Fibroblast of skin of right quadriceps (primary cell): ENCODE data around the gene MED4.

Experiments used
- DNase-seq: peaks from one replicate; pipeline ENCODE4 v3.0.0-alpha.2; 2013

MED4 gene

DNA sequence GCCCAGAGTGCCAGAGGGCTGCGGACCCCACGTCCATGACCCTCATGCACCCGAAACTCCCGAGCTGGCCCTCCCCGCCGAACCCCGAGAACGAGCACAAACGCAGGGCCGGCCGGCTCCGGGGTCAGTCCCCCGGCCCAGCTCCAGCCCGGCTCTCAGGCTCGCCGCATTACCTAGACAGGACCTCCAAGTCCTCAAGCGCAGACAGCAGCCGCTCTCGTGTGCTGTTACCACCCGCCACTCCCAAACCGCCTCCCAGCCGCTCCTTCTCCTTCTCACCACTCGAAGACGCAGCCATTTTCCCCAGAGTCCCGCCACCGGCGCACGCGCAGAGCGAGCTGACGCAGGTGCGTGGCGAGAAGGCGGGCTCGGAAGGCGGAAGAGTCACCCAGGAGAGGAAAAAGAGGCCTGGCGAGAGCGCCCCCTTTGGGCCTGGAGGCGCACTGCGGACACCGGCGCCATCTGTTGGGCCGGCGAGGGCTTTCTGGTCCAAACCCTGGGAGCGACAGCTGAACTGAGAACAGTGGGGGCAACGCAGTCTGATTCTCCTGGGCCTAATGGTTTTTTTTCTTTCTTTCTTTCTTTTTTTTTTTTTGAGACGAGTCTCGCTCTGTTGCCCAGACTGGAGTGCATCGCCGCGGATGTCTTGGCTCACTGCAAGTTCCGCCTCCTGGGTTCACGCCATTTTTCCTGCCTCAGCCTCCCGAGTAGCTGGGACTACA lies at the start of gene MED4:
MED4 (minus strand) TSS at position 324 of the 722 bp plus-strand sequence; CDS start at position 298, 26 bp downstream.
- DNase-seq: peak; percentile 93

- DNase-seq: peak; percentile 41
Observed at GRCh38 chr13:48144413-48145035, 49.6 kb upstream of the MED4 start.

- DNase-seq: no peak
Observed at GRCh38 chr13:48142436-48142835, 47.5 kb upstream of the MED4 start.

- DNase-seq: no peak
Observed at GRCh38 chr13:48138270-48138669, 43.4 kb upstream of the MED4 start.

GRCh38 chr13:48132961-48133360 lies 38.1 kb upstream of the MED4 start:
- no peak for DNase-seq

DNA sequence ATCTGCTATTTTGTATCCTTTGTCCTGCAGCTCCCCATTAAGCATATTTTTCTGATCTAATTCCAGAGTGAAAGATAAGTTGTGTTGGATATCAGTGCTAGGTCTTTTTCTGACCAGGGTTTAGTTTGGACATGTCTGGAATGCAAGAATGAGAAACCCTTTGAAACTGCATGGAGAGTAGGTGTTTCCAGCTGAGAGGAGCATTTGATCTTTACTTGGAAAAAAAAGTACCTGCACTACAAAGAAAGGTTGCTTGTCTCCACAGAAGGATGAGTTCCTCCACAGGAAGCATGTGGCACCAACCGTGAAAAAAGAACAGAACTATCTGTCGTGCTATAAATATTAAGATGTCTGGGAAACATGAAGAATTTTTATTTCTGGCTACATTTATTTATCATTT lies 36.6 kb upstream of the MED4 start:
- no peak for DNase-seq

GRCh38 chr13:48126944-48127830 lies 32.3 kb upstream of the MED4 start:
- DNase-seq: peak; percentile 68

DNA sequence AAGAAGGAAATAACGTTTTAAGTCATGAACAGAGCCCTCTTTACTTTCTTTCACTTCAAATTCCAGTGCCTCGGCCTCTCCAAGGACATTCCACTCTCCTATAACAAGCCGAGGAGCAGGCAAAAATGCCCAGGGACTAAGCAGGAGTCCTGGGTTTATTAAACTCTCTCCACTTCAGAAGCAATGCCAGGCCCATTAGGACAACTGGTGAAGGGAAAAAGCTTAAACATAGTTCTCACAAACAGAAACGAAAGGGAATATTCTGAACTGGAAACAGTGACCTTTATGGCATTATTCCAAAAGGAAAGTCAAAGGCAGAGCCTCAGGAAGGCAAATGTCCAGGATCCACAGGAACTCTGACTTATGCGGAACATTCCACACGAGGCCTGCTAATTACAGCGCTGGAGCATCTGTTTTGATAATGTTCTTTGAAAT lies 30.9 kb upstream of the MED4 start:
- DNase-seq: peak; percentile 11

GRCh38 chr13:48123812-48124211 lies 28.9 kb upstream of the MED4 start:
- DNase-seq: no peak

GRCh38 chr13:48121733-48122132 lies 26.8 kb upstream of the MED4 start:
- DNase-seq: no peak

- DNase-seq: no peak
Observed at GRCh38 chr13:48120241-48120640, 25.3 kb upstream of the MED4 start.

GRCh38 chr13:48118030-48118429 lies 23.1 kb upstream of the MED4 start:
- no peak for DNase-seq

DNA sequence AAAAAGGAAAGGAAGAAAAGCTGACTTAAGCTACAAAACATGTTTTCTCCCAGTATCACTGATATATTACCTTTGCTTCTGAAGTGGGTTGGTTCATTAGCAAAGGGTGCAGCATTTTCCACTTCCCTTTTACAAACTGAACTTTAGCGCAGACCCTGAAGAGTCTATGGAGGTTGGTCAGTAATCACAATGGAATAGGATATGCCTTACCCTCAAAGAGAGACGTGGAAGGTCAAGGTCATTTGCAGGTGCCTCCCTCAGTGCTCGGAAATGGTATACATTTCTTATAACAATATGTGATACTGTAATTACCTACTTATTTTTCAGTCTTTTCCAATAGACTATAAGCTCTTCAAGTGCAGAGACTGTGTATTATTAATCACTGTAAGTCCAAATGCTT lies 21.9 kb upstream of the MED4 start:
- DNase-seq: no peak

GRCh38 chr13:48113756-48114130 lies 18.8 kb upstream of the MED4 start:
- no peak for DNase-seq

GRCh38 chr13:48112896-48113755 lies 18.2 kb upstream of the MED4 start:
- no peak for DNase-seq

DNA sequence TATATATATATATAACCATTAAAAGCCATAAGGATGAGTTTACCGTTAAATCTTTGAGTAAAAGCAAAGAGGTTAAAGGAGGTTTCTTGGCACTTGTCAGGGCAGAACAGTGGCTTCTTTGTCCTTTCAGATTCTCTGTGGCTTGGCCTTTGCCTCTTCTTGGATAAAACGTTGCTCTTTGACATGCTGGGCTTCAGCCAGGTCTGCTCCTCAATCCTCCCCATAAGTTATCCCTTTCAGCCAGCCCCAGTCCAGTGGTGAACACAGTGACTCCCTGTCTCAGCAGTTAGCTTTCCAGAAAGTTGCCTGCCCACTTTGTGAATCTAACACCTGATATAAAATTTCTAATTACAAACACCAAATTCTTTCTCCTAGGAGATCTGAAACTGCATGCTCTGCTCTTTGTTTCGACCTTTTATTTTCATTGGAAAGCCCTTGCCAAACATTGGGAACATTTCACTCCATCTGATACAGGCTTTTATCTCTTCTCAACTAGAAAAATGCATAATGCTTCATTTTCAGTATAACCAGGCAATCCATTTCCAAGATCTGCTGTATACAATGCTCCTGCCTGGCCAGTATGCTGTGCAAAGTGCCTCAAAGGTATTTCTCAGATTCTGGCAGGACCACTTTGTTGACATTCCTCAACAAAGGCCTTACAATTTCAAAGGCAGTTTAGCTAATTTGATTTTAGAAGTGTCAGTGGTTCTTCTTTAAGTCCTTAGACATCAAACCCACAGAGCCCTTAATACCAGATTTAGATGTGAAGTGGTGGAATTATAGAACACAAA lies 16.2 kb upstream of the MED4 start:
- DNase-seq: no peak

DNA sequence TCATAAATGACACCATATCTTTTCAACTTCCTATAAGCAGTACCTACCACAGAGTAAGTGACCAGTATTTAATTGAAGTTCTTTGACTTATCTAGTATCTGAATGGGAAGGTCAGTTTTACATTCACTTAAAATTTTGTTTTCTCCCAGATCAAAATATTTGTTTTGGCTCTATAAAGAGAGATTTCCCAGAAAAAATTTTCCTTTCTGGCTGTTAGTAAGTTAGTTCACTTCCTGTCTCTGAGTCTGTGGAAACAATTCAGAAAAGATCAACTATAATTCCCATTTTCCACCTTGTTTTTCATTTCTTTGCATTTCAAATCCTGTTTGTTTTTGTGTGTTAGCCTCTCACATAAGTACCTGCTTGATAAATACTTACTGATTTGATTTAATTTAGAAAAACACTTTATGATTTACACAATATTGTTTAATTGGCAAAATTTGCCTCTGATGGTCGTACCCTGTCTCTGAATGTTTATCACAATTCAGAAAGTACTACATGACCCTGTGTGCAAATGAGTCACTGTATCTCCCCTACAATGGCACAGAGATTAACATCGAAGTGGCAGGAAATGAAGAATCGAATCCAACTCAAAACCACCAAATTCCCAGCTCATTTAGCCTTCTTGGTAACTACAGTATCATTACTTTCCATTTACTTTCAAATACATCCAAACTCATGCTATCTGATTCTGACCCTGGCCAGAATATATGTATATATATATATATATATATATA lies 15.4 kb upstream of the MED4 start:
- no peak for DNase-seq

DNA sequence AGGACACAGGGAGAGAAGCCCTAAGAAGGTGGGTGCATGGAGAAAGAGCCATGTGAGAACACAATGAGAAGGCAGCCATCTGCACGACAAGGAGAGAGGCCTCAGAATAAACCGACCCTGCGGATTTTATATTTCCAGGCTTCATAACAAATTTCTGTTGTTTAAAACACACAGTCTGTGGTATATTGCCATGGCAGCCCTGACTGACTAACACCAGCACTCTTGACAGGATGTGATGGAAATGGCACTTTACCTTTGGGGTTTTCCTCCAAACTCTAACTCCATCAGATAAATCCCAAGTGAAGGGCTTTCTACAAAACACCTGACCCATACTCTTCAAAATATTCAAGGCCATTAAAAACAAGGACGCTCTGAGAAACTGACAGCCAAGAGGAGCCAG lies 13.2 kb upstream of the MED4 start:
- DNase-seq: no peak

DNA sequence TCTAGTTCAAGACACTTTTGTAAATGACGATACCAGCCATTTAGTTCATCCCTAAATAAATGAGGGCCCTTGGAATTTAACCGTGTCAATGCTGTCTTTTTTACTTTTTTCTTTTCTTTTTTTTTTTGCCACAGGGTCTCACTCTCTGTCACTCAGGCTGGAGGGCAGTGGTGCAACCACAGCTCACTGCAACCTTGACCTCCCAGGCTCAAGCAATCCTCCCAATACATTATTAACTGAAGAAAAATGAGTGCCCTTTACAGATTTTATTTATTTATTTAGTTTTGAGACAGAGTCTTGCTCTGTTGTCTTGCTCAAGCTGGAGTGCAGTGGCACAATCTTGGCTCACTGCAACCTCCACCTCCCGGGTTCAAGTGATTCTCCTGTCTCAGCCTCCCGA lies 2.9 kb upstream of the MED4 start:
- no peak for DNase-seq

DNA sequence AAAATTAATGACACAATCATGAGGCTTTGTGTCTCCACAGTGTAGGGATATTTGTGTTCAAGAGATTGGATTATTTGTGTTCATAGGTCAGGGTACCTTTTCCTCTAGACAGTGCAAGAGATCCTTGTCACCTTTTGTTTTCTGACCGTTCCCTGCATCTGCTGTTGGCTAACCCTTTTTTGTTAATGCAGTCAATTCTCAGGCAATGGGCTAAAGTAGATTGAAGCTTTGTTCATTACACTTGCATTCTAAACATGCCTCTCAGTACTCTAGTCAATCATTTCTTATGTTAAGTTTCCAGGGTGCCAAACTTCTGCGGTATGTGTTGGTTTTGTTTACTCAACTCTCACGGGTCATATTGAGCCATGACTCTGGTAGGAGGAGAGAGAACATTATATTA lies 1.8 kb upstream of the MED4 start:
- no peak for DNase-seq

GRCh38 chr13:48094404-48094780 lies 512 bp downstream of the MED4 start:
- no peak for DNase-seq
